Motor neuron (in vitro differentiated cells): ENCODE results near the gene HSP90AA1. TPM values are rescaled to one million over a fixed set of nuclear protein-coding genes. Genes with fewer than 3 reads are reported as not detected.
A peak's percentile ranks its signal among the peaks of the same experiment; 100 is the strongest.
"Not testable (repeated sequence)": the region's sequence is repeated elsewhere in the genome, so short reads cannot be mapped to it uniquely, and the experiment has no call there.

Experiments used
- ATAC-seq, 8 experiments: fragments of 200-7000 bp; cut with Tn5 transposase; replicated peaks in 6 of 8; 2 replicates each; pipeline ENCODE4 v1.8.0; 2021; ENCODE audit warnings: mild to moderate bottlenecking in 8 of 8, moderate library complexity in 8 of 8
- H3K27ac ChIP-seq, 2 donors: fragments of 250-450 bp; sonication (Bioruptor Pico); 2 replicates each; pipeline ENCODE4 v1.9.0; 2021; ENCODE audit warnings: antibody characterized with exemption in 2 of 2, mild to moderate bottlenecking in 2 of 2, moderate library complexity in 1 of 2
- H3K4me1 ChIP-seq, 2 donors: fragments of 250-450 bp; sonication (Bioruptor Pico); replicated peaks in 1 of 2; 2 replicates each; pipeline ENCODE4 v1.6.1; 2021; ENCODE audit warnings: antibody characterized with exemption in 2 of 2, mild to moderate bottlenecking in 2 of 2, moderate library complexity in 1 of 2
- H3K4me3 ChIP-seq, 5 donors: fragments of 250-450 bp; sonication (Bioruptor Pico); 2 replicates each; pipeline ENCODE4 v1.9.0; 2021; ENCODE audit warnings: antibody characterized with exemption in 5 of 5, mild to moderate bottlenecking in 5 of 5, moderate library complexity in 4 of 5
- WGBS, 10 experiments: fragments of 450-650 bp; shearing (Covaris generic); methylation state at CpG; one replicate each; pipeline ENCODE4 v1.0.0; 2022; 5-methylcytosine and 5-hydroxymethylcytosine counted together
- in situ Hi-C, 9 experiments: fragments of 400-800 bp; cut with MboI; loops; one replicate each; pipeline ENCODE4 v1.15.0; 2021; ENCODE audit warnings: low sequenced_read_pairs in 9 of 9, low pct_unique_long_range_greater_than_20kb in 2 of 9; ENCODE audit not compliant: unreplicated experiment in 9 of 9
- total RNA-seq, 8 experiments: library from RNA; unstranded; fragments of 300-600 nt; gene quantifications; 2 replicates each; pipeline versions ENCODE4 v1.2.3 to v1.2.4, GENCODE V29; 2022

HSP90AA1 gene
- total RNA-seq = 100 to 1,000 TPM; 316 to 928 (median 545) TPM

DNA sequence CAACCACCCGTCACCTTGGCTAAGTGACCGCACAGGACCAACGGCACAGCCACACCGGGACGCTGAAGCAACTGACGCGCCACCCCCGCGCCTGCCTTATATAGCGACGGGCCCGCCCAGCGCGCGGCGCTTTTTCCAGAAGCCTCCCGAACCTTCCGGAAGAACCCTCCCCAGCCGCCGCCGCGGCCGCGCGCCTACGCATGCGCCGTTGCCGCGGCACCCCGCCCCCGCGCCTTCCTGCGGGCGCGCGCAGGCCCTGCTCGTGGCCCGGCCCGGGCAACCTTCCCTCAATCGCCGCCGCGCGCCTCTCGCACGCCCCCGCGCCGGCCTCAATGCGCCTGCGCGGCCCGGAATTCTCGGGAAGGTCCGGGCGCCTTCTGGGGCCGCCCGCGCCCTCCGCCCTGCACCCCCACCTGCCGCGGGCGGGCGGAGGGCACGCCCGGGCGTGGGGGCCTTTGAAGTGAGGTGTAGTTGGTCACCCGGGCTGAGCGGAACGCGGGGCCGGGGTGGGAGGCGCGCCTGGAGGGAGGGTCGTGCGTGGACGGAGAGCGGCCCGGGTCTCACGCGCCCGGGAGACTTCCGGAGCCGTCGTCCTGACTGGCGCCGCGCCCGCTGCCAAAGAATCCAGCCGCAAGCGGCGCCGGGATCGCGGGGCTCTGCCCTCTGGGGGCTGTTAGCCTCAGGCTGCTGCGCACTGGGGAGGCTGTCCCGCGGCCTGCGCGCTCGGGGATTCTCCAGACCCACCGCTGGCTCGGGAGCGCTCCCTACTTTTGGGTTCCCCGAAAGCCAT, at the start of gene HSP90AA1:
Gene HSP90AA1, minus strand, starts transcription at position 73 of the 790 bp plus-strand sequence. CDS start 666 bp downstream, outside the sequence.
- peak within 1 kb of the TSS; percentile 62 to 81 (median 69) for H3K4me3 ChIP-seq
- peaks cover 20 to 29% of the 10 kb centered on the region in 2 donors for H3K4me1 ChIP-seq
- peak; percentile 74 to 89 (median 78) for ATAC-seq
- peak within 1 kb of the TSS; percentile 91 to 98 for H3K27ac ChIP-seq
- WGBS, 10 experiments = 0 to 5% (median 0%) methylated on average over 1 to 10 of the region's 106 CpGs; no CpG with 5 or more reads in 5 of the 10 experiments
- in situ Hi-C loops = no loop called here

DNA sequence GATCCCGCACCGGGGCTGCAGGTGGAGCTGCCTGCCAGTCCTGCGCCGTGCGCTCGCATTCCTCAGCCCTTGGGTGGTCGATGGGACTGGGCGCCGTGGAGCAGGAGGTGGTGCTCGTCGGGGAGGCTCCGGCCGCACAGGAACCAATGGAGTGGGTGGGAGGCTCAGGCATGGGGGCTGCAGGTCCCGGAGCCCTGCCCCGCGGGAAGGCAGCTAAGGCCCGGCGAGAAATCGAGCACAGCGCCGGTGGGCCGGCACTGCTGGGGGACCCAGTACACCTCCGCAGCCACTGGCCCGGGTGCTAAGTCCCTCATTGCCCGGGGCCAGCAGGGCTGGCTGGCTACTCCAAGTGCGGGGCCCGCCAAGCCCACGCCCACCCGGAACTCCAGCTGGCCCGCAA, 48.6 kb upstream of the HSP90AA1 start:
- H3K4me3 ChIP-seq, H3K27ac ChIP-seq, ATAC-seq, H3K4me1 ChIP-seq, in situ Hi-C loops: not testable (repeated sequence)
- WGBS, 10 experiments = no CpG with 5 or more reads among the region's 30 CpGs

DNA sequence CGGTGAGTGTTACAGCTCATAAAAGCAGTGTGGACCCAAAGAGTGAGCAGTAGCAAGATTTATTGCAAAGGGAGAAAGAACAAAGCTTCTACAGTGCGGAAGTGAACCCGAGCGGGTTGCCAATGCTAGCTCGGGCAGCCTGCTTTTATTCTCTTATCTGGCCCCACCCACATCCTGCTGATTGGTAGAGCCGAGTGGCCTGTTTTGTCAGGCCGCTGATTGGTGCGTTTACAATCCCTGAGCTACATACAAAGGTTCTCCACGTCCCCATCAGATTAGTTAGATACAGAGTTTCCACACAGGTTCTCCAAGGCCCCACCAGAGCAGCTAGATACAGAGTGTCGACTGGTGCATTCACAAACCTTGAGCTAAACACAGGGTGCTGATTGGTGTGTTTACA, 47.9 kb upstream of the HSP90AA1 start:
- in situ Hi-C loops, H3K27ac ChIP-seq, H3K4me1 ChIP-seq, ATAC-seq, H3K4me3 ChIP-seq: not testable (repeated sequence)
- 86 to 100% (median 88%) methylated on average over 1 to 5 of the region's 10 CpGs; no CpG with 5 or more reads in 7 of the 10 experiments for WGBS, 10 experiments

DNA sequence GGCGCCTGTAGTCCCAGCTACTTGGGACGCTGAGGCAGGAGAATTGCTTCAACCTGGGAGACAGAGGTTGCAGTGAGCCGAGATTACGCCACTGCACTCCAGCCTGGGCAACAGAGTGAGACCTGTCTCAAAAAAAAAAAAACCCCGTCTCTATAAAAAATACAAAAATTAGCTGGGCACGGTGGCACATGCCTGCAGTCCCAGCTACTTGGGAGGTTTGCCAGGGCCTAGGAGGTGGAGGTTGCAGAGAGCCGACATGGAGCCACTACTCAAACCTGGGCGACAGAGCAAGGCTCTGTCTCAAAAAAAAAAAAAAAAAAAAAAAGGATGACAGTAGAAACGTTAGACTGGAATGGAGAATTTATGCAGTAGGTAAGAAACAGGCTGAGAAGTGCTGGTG, 47.2 kb upstream of the HSP90AA1 start:
- H3K4me3 ChIP-seq, ATAC-seq, H3K27ac ChIP-seq, H3K4me1 ChIP-seq, in situ Hi-C loops: not testable (repeated sequence)
- 20 to 100% (median 93%) methylated on average over 1 to 6 of the region's 9 CpGs; no CpG with 5 or more reads in 3 of the 10 experiments for WGBS, 10 experiments

DNA sequence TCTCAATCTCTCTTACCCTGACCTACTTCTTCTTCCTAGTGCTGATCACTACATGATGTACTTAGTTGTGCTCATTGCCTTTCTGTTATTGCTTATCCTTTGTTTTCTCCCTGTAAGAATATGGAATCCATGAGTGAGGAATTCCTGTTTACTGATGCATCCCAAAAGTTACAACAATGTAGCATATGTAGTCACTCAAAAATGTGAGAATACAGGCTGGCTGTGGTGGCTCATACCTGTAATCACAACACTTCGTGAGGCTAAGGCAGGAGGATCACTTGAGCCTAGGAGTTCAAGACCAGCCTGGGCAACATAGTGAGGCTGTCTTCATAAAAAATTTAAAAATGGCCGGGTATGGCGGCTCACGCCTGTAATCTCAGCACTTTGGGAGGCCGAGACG, 44.9 kb upstream of the HSP90AA1 start:
- ATAC-seq = no peak
- H3K27ac ChIP-seq = no peak overlapping the region
- in situ Hi-C loops = no loop called here
- no peak overlapping the region for H3K4me3 ChIP-seq
- no peaks in the 10 kb centered on the region for H3K4me1 ChIP-seq
- 82 to 90% (median 83%) methylated on average over 1 to 6 of the region's 6 CpGs; no CpG with 5 or more reads in 7 of the 10 experiments for WGBS, 10 experiments

DNA sequence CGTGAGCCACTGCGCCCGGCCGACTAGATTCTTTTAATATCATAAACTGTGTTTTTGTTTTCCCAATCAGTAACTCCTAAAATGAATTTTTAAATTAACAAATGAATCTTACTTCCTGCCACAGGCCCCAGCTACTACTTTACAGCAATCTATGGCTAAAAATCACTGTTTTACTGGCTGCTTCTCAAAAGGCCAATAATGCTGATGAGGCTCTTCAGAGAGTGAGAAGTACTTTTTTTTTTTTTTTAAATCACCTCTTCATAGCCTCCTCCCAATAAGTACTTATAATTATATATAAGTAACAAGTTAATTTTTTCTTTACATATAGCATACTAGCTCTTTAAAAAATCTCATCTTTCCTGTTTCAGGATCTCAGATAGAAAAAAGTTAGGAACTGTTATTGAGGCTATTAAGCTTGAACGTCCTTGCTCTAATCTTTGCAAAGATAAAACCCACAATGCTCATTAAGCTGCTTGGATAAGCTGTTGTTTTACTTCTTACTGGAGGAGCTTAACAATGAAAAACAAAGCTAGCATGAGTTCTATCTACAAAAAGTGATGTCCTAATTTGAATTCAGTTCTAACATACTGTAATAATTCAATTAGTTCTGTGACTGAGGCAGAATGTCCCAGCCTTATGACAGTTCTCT, 40.1 kb upstream of the HSP90AA1 start:
- in situ Hi-C loops = no loop called here
- WGBS, 10 experiments = 0 to 100% (median 80%) methylated on average over 1 to 5 of the region's 5 CpGs
- no peak overlapping the region for H3K27ac ChIP-seq
- H3K4me1 ChIP-seq = no peaks in the 10 kb centered on the region
- no peak overlapping the region for H3K4me3 ChIP-seq
- ATAC-seq = no peak

DNA sequence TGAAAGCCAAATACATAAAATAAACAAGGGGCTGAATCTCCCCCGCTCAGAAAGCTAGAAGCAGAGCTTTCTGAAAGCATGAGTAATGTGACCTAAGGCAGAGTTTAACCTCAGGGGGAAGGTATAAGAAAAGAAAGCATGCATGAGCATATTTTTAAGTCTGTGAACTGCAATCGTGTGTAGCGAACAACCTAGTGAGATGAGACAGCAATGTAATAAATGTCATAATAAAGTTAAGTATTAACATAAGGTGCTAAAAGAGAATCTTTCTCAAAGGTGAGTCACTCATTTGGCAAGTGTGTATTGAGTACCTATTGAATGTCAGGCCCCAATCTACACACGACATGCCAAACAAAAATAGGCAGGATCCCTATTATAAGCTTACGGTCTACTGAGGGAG, 38.7 kb upstream of the HSP90AA1 start:
- Histone ChIP-seq H3K4me1 (no peaks in the 10 kb centered on the region), H3K27ac (no peak overlapping the region), H3K4me3 (no peak overlapping the region)
- peak in 1 of 8 experiments; percentile 62 for ATAC-seq
- in situ Hi-C loops = no loop called here
- 13 to 100% (median 74%) methylated on average over 1 to 5 of the region's 5 CpGs; no CpG with 5 or more reads in 1 of the 10 experiments for WGBS, 10 experiments

DNA sequence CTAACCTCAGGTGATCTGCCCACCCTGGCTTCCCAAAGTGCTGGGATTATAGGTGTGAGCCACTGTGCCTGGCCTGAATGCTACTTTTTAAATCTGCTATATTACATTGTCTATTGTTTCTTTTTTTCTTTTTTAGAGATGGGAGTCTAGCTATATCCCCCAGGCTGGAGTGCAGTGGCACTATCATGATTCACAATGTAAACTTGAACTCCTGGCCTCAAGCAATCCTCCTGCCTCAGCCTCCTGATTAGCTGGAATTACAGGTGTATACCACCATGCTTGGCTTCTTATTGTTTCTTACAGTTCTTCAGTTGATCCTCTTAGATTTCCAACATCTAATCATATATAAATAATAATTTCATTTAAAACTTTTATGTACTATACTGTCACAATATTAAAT, 37.6 kb upstream of the HSP90AA1 start:
- in situ Hi-C loops = loop anchor here in 2 of 9 experiments (25.0 kb wide), 2 partner anchors 188 to 412 kb away; partner anchors contain the start of genes MOK (in 1 of the 2) and ZNF839 (in 1 of the 2)
- no peak for ATAC-seq
- H3K4me1 ChIP-seq = no peaks in the 10 kb centered on the region
- H3K4me3 ChIP-seq = no peak overlapping the region
- no peak overlapping the region for H3K27ac ChIP-seq

DNA sequence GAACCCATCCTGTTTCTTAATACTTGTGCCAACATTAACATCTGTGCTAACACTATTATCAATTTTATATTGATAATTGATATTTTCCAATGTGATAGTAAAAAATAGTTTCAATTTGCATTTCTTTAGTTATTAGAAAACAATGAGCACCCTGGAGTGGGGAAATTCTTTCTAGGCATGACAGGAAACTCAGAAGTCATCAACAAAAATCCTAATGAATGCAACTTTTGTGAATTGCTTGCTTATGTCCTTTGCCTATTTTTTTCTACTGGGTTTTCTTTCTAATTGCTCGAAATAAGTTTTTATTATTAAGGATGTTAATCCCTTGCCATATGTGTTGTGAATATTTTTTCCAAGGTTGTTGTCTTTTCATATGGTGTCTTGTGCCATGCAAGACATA, 34.7 kb upstream of the HSP90AA1 start:
- 0 to 100% (median 60%) methylated on average over 1 of the region's 1 CpG; no CpG with 5 or more reads in 1 of the 10 experiments for WGBS, 10 experiments
- Histone ChIP-seq H3K4me1 (no peaks in the 10 kb centered on the region), H3K27ac (no peak overlapping the region), H3K4me3 (no peak overlapping the region)
- ATAC-seq = no peak
- in situ Hi-C loops = loop anchor here in 2 of 9 experiments (25.0 kb wide), 2 partner anchors 191 to 409 kb away; partner anchors contain the start of genes MOK (in 1 of the 2) and ZNF839 (in 1 of the 2)

DNA sequence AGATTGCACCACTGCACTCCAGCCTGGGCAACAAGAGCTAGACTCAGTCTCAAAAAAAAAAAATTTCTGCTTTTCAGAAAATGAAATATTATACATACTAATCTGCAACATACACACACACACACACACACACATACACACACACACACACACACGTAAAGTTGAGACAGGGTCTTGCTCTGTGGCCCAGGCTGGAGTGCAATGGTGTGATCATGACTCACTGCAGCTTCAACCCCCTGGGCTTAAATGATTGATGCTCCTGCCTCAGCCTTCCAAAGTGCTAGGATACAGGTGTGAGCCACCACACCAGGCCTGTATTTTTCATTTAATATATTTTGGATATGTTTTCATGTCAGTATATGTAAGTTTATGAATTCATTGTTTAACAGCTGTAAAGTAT, 34.0 kb upstream of the HSP90AA1 start:
- Histone ChIP-seq H3K4me3 (no peak overlapping the region), H3K27ac (no peak overlapping the region), H3K4me1 (no peaks in the 10 kb centered on the region)
- WGBS, 10 experiments = 40 to 100% (median 67%) methylated on average over 1 of the region's 1 CpG; no CpG with 5 or more reads in 6 of the 10 experiments
- in situ Hi-C loops = loop anchor here in 2 of 9 experiments (25.0 kb wide), 2 partner anchors 191 to 409 kb away; partner anchors contain the start of genes MOK (in 1 of the 2) and ZNF839 (in 1 of the 2)
- peak in 1 of 8 experiments; percentile 33 for ATAC-seq

DNA sequence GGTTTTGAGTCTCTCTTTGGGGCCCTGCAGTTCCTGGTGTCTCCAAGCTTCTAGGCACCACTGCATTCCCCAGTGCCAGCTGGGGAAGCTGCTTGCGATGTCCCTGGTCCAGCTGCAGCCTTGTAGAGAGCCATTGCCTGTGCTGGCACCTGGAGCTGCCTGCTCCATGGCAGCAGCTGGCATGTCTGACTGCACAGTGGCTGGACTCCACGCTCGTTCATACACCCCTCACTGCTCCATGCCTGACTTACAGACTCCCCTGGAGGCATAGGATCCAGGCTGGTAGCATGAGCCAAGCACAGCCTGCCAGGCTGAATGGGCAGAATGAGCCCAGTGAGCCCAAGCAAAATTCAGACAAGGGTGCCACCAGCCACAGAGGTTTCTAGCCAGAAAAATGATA, 31.0 kb upstream of the HSP90AA1 start:
- 80 to 100% (median 80%) methylated on average over 1 to 3 of the region's 3 CpGs; no CpG with 5 or more reads in 5 of the 10 experiments for WGBS, 10 experiments
- no peaks in the 10 kb centered on the region for H3K4me1 ChIP-seq
- H3K4me3 ChIP-seq = no peak overlapping the region
- no peak for ATAC-seq
- in situ Hi-C loops = loop anchor here in 2 of 9 experiments (25.0 kb wide), 2 partner anchors 194 to 406 kb away; partner anchors contain the start of genes MOK (in 1 of the 2) and ZNF839 (in 1 of the 2)
- H3K27ac ChIP-seq = no peak overlapping the region

DNA sequence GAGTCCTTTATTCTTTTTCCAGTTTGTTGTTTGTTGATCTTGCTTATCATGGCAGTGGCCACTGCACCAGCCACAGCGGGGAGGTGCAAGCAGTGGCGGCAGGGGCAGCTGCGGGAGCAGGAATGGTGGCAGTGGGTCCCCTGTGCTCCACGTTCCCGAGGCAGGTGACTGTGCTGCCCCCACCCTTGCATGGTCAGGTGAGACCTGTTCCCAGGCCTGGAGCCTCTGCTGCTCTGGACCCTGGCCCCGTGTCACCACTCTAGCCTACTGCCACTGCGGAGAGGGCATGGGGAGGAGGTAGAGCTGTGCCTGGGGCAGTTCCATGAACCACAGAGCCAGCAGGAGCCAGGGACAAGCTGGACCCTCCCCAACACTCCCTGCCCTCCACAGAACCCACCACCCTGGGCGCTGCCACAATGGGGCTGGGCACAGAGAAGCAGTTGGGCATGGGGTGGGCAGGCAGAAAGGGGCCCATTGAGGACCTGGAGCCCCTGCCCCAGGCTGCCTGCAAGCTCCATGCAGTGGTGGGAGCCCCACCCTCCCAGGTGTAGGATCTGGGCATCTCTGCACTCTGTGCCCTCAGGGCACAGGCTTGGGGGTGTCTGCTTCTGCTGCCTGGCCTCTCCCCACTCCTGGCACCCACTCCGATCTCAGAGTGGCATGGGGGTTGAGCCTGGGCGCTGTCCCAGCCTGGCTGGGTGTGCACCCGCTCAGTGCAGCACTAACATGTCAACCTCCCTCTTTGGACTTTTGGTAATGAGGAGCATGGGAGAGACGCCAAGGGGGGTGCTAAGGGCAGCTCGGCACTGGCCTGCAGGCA, 29.7 kb upstream of the HSP90AA1 start:
- Histone ChIP-seq H3K27ac (no peak overlapping the region), H3K4me1 (no peaks in the 10 kb centered on the region), H3K4me3 (no peak overlapping the region)
- 81 to 100% (median 90%) methylated on average over 1 to 5 of the region's 13 CpGs; no CpG with 5 or more reads in 5 of the 10 experiments for WGBS, 10 experiments
- in situ Hi-C loops = loop anchor here in 2 of 9 experiments (25.0 kb wide), 2 partner anchors 196 to 404 kb away; partner anchors contain the start of genes MOK (in 1 of the 2) and ZNF839 (in 1 of the 2)
- ATAC-seq = no peak
